K562 (cell line): ENCODE results near the gene BNIP1. TPM values are rescaled to one million over a fixed set of nuclear protein-coding genes. Genes with fewer than 3 reads are reported as not detected.

Experiments used
- ATAC-seq: fragments of 200-7000 bp; cut with Tn5 transposase; 3 replicates; pipeline ENCODE4 v1.9.1; 2020; ENCODE audit warnings: moderate library complexity
- BruUV-seq: library from RNA; stranded (reverse); fragments of 400-500 nt; replicated peaks from 2 replicates; lab custom pipeline; 2021; lab: Mats Ljungman, UMichigan
- CTCF ChIA-PET: fragments of 300-600 bp; formaldehyde crosslinking; extraction: SDS; loops from one replicate; lab custom pipeline; 2021; ENCODE audit warnings: low intra/inter-chr PET ratio; lab: Yijun Ruan, JAX
- POLR2A ChIA-PET: fragments of 300-600, 350-650 bp; sonication (Branson Sonifier 250); formaldehyde crosslinking; extraction: SDS; loops from one replicate; lab custom pipeline; 2021; ENCODE audit warnings: antibody characterized with exemption, inconsistent platforms; lab: Yijun Ruan, JAX
- DNase-seq, 4 experiments: peaks; one replicate each; pipeline versions ENCODE4 v3.0.0 to v3.0.0-alpha.2; 2011 to 2018; ENCODE audit warnings: low spot score in 3 of 4, mixed read lengths in 3 of 4; ENCODE audit errors: extremely low read depth in 1 of 4
- FAIRE-seq: peaks from 2 replicates; lab custom pipeline; 2011; peaks lifted over from hg19 to GRCh38; lab: Jason Lieb, UNC
- H2AFZ ChIP-seq: 2 replicates; pipeline ENCODE4 v1.6.0; 2011; ENCODE audit warnings: low read depth, low read length, control low read depth, inconsistent platforms
- H3K27ac ChIP-seq: fragments of 200-600 bp; 3 replicates; pipeline ENCODE4 v1.8.0; 2011; ENCODE audit warnings: low read depth, mild to moderate bottlenecking, control low read depth, inconsistent platforms, low read length, moderate library complexity, mixed read lengths; ENCODE audit errors: extremely low read depth
- H3K27me3 ChIP-seq, 2 experiments: fragments of 300-600 bp in 1 of 2; 2 replicates in 1 of 2; 3 replicates in 1 of 2; pipeline versions ENCODE4 v1.6.0 to v1.8.0; 2011; ENCODE audit warnings: inconsistent platforms in 2 of 2, low read length in 2 of 2, mild to moderate bottlenecking in 1 of 2, mixed read lengths in 1 of 2, moderate library complexity in 1 of 2; ENCODE audit not compliant: control insufficient read depth in 2 of 2, insufficient read depth in 2 of 2
- H3K36me3 ChIP-seq: fragments of 300-600 bp; 3 replicates; pipeline ENCODE4 v1.8.0; 2011; ENCODE audit warnings: mild to moderate bottlenecking, low read length, inconsistent platforms; ENCODE audit not compliant: control insufficient read depth, insufficient read depth
- H3K4me1 ChIP-seq, 2 experiments: fragments of 200-600 bp in 1 of 2; replicated peaks in 1 of 2; 2 replicates in 1 of 2; 3 replicates in 1 of 2; pipeline versions ENCODE4 v1.5.1 to v1.8.0; 2011; ENCODE audit warnings: inconsistent platforms in 2 of 2, low read length in 2 of 2, mild to moderate bottlenecking in 1 of 2, mixed read lengths in 1 of 2, moderate library complexity in 1 of 2; ENCODE audit not compliant: control insufficient read depth in 2 of 2, insufficient read depth in 2 of 2
- H3K4me2 ChIP-seq: 2 replicates; pipeline ENCODE4 v1.6.1; 2011; ENCODE audit warnings: low read length, control low read depth, inconsistent platforms, mixed read lengths; ENCODE audit not compliant: insufficient read depth
- H3K4me3 ChIP-seq: fragments of 200-600 bp; sonication (generic), shearing (Covaris generic); 2 replicates; pipeline ENCODE4 v1.5.1; 2016; ENCODE audit warnings: control low read depth, inconsistent platforms
- H3K79me2 ChIP-seq: fragments of 200-600 bp; 3 replicates; pipeline ENCODE4 v1.8.0; 2011; ENCODE audit warnings: low read length, inconsistent platforms; ENCODE audit not compliant: control insufficient read depth, insufficient read depth
- H3K9ac ChIP-seq, 2 experiments: 2 replicates each; pipeline versions ENCODE4 v1.6.0 to v1.6.1; 2011; ENCODE audit warnings: low read depth in 2 of 2, low read length in 2 of 2, control low read depth in 1 of 2, inconsistent platforms in 1 of 2, mild to moderate bottlenecking in 1 of 2, mixed read lengths in 1 of 2; ENCODE audit not compliant: insufficient read depth in 1 of 2
- H3K9me1 ChIP-seq: one replicate; pipeline ENCODE4 v1.6.0; 2011; ENCODE audit warnings: inconsistent platforms, mild to moderate bottlenecking, low read length, moderate library complexity; ENCODE audit not compliant: control insufficient read depth, insufficient read depth
- H3K9me3 ChIP-seq: replicated peaks from 2 replicates; pipeline ENCODE4 v1.5.1; 2011; ENCODE audit warnings: low read depth, low read length, inconsistent platforms; ENCODE audit not compliant: control insufficient read depth, insufficient read depth
- H4K20me1 ChIP-seq: replicated peaks from 2 replicates; pipeline ENCODE4 v1.6.1; 2011; ENCODE audit warnings: low read length, inconsistent platforms, mixed read lengths; ENCODE audit not compliant: control insufficient read depth, insufficient read depth
- BRD9 ChIP-seq: fragments of 450-650 bp; IDR thresholded peaks from 2 replicates; pipeline ENCODE4 v1.6.1; 2018; ENCODE audit warnings: low read depth; ENCODE audit not compliant: partially characterized antibody
- CBX3 ChIP-seq, 2 experiments: IDR thresholded peaks; 1 replicate in 1 of 2; 2 replicates in 1 of 2; pipeline ENCODE4 v1.6.1; 2012; ENCODE audit warnings: inconsistent platforms in 2 of 2, low read length in 2 of 2, borderline replicate concordance in 1 of 2, control low read depth in 1 of 2
- COPS2 ChIP-seq: fragments of 450-650 bp; conservative IDR thresholded peaks from 2 replicates; pipeline ENCODE4 v1.6.1; 2016; ENCODE audit warnings: mild to moderate bottlenecking, moderate library complexity
- MTA3 ChIP-seq: fragments of 450-650 bp; formaldehyde crosslinking; IDR thresholded peaks from 2 replicates; pipeline ENCODE4 v1.6.1; 2017; ENCODE audit warnings: mild to moderate bottlenecking, borderline replicate concordance
- SPI1 ChIP-seq: IDR thresholded peaks from 2 replicates; pipeline ENCODE4 v1.6.1; 2011; ENCODE audit warnings: low read depth, low read length, control low read depth, borderline replicate concordance
- ZNF324 ChIP-seq: fragments of 250-450 bp; sonication (Bioruptor Pico); IDR thresholded peaks from 2 replicates; pipeline ENCODE4 v1.4.0; 2020; ENCODE audit warnings: mild to moderate bottlenecking
- ZSCAN29 ChIP-seq: fragments of 450-650 bp; IDR thresholded peaks from 2 replicates; pipeline ENCODE4 v1.6.1; 2017
- WGBS: fragments of 100-300 bp; shearing (Covaris generic); methylation state at CpG from one replicate; pipeline ENCODE4 v1.1.6; 2016; ENCODE audit warnings: low coverage, mixed read lengths; ENCODE audit not compliant: insufficient coverage; ENCODE audit errors: missing lambda C conversion rate; 5-methylcytosine and 5-hydroxymethylcytosine counted together
- in situ Hi-C: fragments of 300-500 bp; cut with MboI; formaldehyde crosslinking; loops from 4 replicates; pipeline ENCODE4 v1.15.0; 2018; ENCODE audit warnings: inconsistent platforms, mixed read lengths
- intact Hi-C: fragments of 100-400 bp; cut with micrococcal nuclease; formaldehyde crosslinking; loops from 2 replicates; pipeline ENCODE4 v1.14.2; 2022
- polyA plus RNA-seq, 8 experiments: library from polyadenylated mRNA; depleted of rRNA in 4 of 8; stranded (reverse) in 5 of 8; unstranded in 3 of 8; fragments of >200 nt; fragmentation: Nextera tagmentation in 2 of 8; fragmentation: Illumina TruSeq in 1 of 8; extraction: Ambion mirVana in 2 of 8; extraction: Trizol in 1 of 8; gene quantifications; 2 replicates each; pipeline versions ENCODE4 v1.2.1 to v1.2.3, GENCODE V29; 2011 to 2014; ENCODE audit warnings: inconsistent platforms in 1 of 8, missing spikeins in 1 of 8
- total RNA-seq, 7 experiments: library from RNA; depleted of rRNA in 6 of 7; stranded (reverse); fragments of >200 nt in 6 of 7; fragmentation: Illumina TruSeq in 2 of 7; extraction: Trizol in 2 of 7; gene quantifications; 2 replicates each; pipeline versions ENCODE4 v1.2.1 to v1.2.3, GENCODE V29; 2011 to 2021; ENCODE audit warnings: low replicate concordance in 1 of 7
- TF ChIP-seq, protein P1 (sequence below): sonication (generic); formaldehyde crosslinking; IDR thresholded peaks from 2 replicates; pipeline ENCODE4 v1.8.1; 2023; ENCODE audit warnings: missing genetic modification reagents, mild to moderate bottlenecking, borderline replicate concordance

BNIP1 gene
- total and polyA plus RNA-seq, 9 of the 15 experiments (the other 6 are each of a cell fraction or from before 2014, with no cell fraction given) = 18.8 to 65.0 (median 26.2) TPM

DNA sequence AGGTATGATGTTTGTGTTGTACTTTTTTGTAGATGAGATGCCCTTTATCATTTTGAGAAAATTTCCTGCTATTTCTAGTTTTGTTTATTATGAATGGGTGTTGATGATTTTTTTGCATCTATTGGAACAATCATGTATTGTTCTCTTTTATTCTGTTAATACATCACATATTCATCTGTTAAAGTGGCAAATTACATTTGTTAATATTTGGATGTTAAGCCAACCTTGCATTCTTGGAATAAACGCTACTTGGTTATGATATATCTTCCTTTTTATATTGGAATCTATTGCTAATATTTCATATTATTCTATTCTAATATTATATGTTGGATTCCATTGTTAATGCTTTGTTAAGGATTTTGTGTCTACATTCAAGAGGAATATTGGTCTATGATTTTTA is 24.6 kb upstream of the BNIP1 start:
- ATAC-seq = no peak

More for the DNA sequence above, 24.6 kb upstream of the BNIP1 start:
- no TSS peak for BruUV-seq
- Histone ChIP-seq H3K9me3 (no peaks in the 10 kb centered on the region; the same call in 1 of the 2 replicates), H3K4me1 (no peaks in the 10 kb centered on the region), H3K79me2 (no peaks in the 10 kb centered on the region), H3K36me3 (no peaks in the 10 kb centered on the region), H3K9ac (no peak overlapping the region), H3K4me3 (no peak overlapping the region), H3K9me1 (no peaks in the 10 kb centered on the region), H3K27ac (no peak overlapping the region), H3K4me2 (no peak overlapping the region), H3K27me3 (no peaks in the 10 kb centered on the region), H4K20me1 (no peaks in the 10 kb centered on the region), H2AFZ (no peak overlapping the region)
- ChIA-PET CTCF (no interaction called here), POLR2A (no interaction called here)
- in situ Hi-C loops (no loop called here), intact Hi-C loops (no loop called here)
- TF ChIP-seq ZSCAN29 (no peak), COPS2 (no peak), MTA3 (no peak), ZNF324 (CRISPR knock-in tag) (peak; percentile 91), BRD9 (no peak), CBX3 (IDR thresholded peaks at IDR 0.05; ENCODE audit: borderline replicate concordance in 1 of 2, low read length in 2 of 2) (0 out of 3 replicates have a peak, but pooled peaks of 1 of the 2 experiments have one; percentile 18), SPI1 (no peak)
- TF ChIP-seq, protein P1, sequence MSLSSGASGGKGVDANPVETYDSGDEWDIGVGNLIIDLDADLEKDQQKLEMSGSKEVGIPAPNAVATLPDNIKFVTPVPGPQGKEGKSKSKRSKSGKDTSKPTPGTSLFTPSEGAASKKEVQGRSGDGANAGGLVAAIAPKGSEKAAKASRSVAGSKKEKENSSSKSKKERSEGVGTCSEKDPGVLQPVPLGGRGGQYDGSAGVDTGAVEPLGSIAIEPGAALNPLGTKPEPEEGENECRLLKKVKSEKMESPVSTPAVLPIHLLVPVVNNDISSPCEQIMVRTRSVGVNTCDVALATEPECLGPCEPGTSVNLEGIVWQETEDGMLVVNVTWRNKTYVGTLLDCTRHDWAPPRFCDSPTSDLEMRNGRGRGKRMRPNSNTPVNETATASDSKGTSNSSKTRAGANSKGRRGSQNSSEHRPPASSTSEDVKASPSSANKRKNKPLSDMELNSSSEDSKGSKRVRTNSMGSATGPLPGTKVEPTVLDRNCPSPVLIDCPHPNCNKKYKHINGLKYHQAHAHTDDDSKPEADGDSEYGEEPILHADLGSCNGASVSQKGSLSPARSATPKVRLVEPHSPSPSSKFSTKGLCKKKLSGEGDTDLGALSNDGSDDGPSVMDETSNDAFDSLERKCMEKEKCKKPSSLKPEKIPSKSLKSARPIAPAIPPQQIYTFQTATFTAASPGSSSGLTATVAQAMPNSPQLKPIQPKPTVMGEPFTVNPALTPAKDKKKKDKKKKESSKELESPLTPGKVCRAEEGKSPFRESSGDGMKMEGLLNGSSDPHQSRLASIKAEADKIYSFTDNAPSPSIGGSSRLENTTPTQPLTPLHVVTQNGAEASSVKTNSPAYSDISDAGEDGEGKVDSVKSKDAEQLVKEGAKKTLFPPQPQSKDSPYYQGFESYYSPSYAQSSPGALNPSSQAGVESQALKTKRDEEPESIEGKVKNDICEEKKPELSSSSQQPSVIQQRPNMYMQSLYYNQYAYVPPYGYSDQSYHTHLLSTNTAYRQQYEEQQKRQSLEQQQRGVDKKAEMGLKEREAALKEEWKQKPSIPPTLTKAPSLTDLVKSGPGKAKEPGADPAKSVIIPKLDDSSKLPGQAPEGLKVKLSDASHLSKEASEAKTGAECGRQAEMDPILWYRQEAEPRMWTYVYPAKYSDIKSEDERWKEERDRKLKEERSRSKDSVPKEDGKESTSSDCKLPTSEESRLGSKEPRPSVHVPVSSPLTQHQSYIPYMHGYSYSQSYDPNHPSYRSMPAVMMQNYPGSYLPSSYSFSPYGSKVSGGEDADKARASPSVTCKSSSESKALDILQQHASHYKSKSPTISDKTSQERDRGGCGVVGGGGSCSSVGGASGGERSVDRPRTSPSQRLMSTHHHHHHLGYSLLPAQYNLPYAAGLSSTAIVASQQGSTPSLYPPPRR (CRISPR knock-in tag) = no peak
- no peak for DNase-seq
- 22% methylated on average over 1 of the region's 1 CpG for WGBS
- no peak for FAIRE-seq
